Esophagus muscularis mucosa (tissue), 3 donors: ENCODE data around the gene PSMD12.

Experiments
- CTCF ChIP-seq, 3 experiments: fragments of 200-600 bp in 2 of 3; fragments of 450-650 bp in 1 of 3; sonication (generic) in 2 of 3; IDR thresholded peaks; one replicate each; pipeline ENCODE4 v1.5.1; 2017 to 2019; ENCODE audit warnings: antibody characterized with exemption in 3 of 3, mild to moderate bottlenecking in 2 of 3, moderate library complexity in 1 of 3
- POLR2A ChIP-seq: fragments of 450-650 bp; IDR thresholded peaks from one replicate; pipeline ENCODE4 v1.6.1; 2017; ENCODE audit warnings: antibody characterized with exemption, moderate library complexity, mild to moderate bottlenecking, low read depth
- POLR2AphosphoS5 ChIP-seq, 2 donors: sonication (generic); formaldehyde crosslinking; IDR thresholded peaks; one replicate each; pipeline ENCODE4 v1.6.1; 2017; ENCODE audit warnings: antibody characterized with exemption in 2 of 2

- TF ChIP-seq POLR2AphosphoS5 (IDR thresholded peaks at IDR 0.05) = no peak
- no peak for TF ChIP-seq CTCF (IDR thresholded peaks at IDR 0.05)
- TF ChIP-seq POLR2A = no peak
Observed at GRCh38 chr17:67335245-67335835, 31.0 kb downstream of the PSMD12 start.
